ENCODE results near the gene PANK3.
A peak's percentile ranks its signal among the peaks of the same experiment; 100 is the strongest.
"Not testable (repeated sequence)": the region's sequence is repeated elsewhere in the genome, so short reads cannot be mapped to it uniquely, and the experiment has no call there.

PANK3 gene

DNA sequence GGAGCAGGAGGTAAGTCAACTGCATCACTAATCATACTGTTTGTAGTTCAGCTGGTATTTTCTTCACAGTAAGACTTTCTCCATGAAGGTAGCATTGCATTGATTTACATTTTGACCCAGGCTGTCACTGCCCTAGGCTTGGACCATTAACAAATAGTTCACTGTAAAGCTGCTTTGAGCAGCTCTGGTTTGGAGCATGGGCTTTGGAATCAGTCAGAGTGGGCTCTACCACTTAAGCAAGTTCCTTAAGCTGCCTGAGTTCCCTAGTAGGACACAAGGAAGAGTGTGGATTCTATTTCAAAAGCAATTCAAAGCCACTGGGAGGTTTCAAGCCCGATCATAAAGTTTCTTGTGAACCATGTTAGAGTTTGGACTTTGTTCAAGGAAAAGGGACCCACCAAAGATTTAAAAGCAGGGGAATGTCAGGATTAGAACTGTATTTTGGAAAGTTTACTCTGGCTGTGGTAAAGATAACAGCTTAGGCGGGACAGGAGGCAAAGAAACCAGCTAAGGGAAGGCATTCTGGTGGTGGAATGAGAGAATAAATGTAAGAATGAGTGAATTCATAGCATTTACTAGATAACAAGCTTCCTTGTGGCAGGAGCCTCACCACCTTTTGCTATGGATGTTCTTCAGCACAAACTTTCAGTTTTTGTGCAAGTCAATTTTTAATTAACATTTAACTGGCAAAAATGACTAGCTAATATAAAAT lies 12.3 kb upstream of the PANK3 start:
- ATAC-seq: no peak

DNA sequence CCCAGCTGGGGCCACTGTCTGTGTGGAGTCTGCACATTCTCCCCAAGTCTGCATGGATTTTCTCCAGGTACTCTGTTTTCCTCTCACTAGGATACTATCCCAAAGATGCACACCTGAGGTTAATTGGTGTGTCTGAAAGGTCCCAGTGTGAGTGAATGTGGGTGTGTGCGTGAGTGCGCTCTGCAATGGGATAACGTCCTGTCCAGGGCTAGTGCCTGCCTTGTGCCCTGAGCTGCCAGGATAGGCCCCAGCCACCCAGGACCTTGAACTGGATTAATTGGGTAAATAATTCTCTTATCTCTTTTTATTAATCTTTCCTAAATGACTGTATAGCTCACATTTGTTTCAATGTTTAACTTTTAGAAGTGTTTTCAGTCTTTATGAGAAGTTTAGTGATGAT lies 11.5 kb upstream of the PANK3 start:
- ATAC-seq: no peak

GRCh38 chr5:168587987-168588386 lies 8.8 kb upstream of the PANK3 start:
- no peak for ATAC-seq

DNA sequence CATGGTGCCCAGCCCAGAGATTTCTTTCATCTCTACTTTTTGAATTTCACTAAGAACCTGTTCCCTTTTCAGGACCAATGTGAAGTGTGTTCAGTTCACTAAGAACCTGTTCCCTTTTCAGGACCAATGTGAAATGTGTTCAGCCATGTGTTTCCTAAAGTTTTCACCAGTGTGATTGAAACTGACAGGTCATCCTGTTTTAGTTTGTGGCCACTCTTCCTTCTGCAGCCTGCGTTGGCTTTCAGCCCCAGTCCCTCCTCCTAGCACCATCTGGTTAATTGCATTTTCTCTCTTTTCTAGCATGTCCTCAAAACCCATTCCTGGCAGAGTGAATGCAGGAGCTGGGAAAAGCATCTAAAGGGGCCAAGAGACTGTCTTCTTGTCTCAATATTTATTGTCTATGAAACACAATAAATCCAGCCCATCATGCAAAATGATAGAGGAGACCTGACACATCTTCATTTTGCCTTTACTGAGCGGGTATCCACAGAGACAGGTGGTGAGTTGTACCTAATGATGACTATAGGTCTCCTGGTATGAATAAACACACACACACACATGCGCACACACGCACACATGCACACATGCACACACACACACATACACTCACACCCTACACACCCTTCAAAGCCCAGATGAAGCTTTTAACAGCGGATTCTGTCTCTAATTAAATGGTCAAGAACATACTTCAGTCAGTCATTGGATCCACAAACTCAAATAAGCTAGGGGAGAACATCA lies 6.1 kb upstream of the PANK3 start:
- ATAC-seq: no peak

GRCh38 chr5:168583742-168584482 lies 4.7 kb upstream of the PANK3 start:
- no peak for ATAC-seq

GRCh38 chr5:168580814-168581469 lies 1.8 kb upstream of the PANK3 start:
- not testable (repeated sequence) for ATAC-seq

DNA sequence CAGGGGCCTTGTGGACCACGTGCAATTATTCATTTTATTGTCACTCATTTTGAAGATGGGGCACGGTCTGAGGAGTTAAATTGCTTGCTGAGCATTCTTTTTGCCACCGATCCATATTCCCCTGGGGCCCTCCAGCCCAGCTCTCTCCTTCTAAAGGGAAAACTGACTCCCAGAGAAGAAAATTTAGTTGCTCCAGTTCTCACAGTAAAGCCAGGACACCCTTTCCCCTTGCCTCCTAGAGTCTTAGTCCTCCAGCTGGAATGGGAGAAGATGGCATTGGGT lies 1.0 kb upstream of the PANK3 start:
- ATAC-seq: no peak

DNA sequence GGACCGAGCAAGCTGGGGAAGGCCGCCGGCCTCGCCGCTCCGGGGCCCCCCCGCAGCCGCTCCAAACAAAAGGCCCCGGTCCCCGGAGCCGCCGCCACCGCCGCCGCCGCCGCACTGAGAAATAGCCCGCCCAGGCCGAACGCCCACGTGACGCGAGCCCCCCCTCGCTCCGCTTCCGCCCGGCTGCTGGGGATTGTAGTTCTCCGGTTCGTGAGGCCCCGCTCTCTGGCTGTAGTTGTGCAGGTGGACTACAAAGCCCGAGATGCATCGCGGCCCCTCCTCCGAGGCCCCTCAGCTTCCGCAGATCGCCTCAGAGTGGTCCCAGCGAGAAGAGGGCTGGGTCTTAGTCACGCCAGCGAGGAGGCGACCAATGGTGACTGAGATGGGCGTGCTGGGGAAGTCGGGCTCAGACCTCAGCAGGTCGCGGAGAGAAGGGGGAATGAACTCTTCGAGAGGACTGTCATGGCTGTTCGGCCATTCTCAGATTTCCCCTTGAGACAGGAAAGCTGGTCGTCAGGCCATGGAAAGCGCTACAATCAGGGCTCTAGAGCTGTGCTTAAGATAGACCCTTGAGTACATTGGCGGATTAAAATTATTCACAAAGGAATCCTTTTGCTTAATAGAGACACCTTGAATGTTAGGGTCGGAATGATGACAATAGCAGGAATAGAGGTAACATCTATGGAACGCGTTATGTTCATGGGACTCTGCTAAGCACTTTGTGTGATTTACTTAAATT lies 489 bp upstream of the PANK3 start:
- peak; percentile 97 to 99 for ATAC-seq

- ATAC-seq: no peak
Observed at GRCh38 chr5:168578006-168578405, 1.2 kb downstream of the PANK3 start.

GRCh38 chr5:168575391-168576372 lies 3.5 kb downstream of the PANK3 start:
- ATAC-seq: no peak

DNA sequence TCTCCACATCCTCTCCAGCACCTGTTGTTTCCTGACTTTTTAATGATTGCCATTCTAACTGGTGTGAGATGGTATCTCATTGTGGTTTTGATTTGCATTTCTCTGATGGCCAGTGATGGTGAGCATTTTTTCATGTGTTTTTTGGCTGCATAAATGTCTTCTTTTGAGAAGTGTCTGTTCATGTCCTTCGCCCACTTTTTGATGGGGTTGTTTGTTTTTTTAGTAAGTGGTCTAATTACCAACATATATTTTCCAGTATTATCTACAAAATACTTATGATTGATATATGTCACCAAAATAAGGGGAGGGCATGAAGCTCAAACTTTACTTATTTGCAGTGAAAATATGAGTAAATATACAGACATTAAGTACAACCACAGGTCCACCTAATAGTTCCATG lies 5.0 kb downstream of the PANK3 start:
- ATAC-seq: not testable (repeated sequence)

DNA sequence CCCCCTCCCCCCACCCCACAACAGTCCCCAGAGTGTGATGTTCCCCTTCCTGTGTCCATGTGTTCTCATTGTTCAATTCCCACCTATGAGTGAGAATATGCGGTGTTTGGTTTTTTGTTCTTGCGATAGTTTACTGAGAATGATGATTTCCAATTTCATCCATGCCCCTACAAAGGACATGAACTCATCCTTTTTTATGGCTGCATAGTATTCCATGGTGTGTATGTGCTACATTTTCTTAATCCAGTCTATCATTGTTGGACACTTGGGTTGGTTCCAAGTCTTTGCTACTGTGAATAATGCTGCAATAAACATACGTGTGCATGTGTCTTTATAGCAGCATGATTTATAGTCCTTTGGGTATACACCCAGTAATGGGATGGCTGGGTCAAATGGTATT lies 5.5 kb downstream of the PANK3 start:
- ATAC-seq: not testable (repeated sequence)

DNA sequence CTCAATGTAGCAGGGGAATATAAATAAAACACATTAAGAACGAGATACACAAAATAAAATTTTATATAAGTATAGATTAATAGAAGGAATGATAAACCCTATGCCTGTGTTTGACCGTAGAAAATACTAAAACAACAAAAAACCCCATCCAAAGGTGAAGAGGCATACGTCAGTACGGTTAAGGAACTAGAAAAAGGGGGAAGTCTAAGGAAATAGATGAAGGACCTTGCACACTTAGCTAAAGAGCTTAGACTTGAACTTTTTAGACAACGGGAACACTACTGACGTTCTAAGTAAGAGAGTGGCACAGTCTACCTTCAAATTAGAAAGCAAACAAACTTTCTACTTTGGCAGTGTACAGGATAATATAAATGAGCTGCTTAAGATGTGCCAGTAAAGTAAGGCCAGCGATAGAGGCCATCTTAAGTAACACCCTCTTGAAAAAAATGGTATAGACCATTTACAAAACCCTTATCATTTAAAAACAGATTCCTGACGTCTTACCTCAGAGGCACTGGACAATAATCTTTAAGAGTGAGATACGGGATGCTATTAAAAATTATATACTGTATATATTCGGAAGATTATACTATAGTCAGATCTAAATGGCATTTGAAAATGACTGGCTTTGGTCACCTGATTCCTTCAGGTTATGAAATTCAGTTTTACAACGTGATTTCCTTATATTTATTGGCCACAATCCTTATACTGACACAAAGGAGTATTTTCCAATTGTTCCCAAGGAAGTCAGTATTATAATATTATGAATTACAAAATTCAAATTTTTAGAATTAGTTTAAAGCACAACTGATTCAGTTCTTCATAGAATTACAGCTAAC lies 8.5 kb downstream of the PANK3 start:
- no peak for ATAC-seq

DNA sequence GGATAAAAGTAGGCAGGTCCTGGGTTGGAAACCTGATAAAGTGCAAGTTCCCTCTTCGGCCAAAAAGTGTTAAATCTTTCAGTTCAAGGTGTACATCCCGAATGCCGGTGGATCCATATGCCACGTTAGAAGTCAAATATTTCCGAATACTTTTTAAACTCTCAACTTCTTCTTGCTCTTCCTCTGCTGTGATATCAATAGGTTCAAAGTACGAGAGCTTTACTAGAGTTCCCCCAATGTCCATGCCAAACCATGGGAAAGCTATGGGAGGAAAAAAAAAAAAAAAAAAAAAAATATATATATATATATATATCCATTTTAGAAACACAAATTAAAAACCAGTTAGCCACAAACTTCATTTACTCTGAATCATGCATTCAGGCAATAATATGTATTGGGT lies 10.4 kb downstream of the PANK3 start:
- no peak for ATAC-seq

DNA sequence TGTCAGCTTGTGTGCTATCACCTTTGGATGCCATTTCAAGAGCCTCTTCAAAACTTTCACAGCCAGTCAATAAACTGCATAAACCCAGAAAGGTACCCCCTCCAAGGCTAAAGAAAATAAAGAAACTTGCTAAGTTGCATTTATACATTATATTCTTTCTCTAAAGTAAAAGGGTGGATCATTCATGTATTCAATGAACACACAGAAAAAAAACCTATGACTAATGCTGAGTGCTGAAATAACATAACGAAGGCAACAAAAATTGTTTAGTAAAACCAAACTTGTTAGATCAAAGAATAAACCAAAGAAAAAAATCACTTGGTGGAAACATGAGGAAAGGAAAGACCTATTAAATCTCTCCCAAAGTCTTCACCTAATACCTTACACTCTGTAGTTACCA lies 15.2 kb downstream of the PANK3 start:
- no peak for ATAC-seq

DNA sequence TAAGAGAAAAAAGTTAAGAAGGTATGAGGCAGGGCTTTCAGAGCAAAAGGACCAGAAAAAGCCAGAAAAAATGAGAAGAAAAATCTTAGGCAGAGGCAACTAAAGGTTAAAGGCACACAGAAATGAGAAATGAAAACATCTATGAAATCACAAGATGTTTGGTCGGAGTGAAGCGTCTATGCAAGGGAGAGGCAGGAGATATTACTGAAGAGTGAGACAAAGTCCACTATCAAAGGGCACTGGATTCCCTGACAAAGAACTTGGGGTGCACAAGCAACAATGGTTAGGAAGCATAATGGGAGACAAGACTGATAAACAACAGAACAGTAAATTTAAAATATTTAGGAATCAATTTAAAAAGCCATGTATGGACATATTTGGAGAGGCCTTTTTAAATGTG lies 16.9 kb downstream of the PANK3 start:
- ATAC-seq: no peak

DNA sequence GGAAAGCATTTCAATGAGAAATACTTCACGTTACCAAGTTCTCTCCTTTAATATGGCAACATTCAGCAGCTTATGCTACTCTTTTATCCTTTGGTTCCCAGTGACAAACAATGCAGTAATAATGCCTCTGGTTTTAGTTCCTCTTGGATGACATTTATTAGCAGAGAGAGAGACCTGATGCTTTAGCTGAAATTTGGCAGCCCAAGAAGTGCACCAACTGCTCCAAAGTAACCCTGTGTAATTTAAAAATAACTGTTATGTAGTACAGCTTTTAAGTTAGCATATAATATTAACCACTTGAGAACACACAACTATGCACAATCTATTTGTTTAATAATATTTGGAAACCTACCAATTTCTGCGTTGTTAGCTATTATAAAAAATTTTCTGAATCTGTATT lies 21.8 kb downstream of the PANK3 start:
- no peak for ATAC-seq

DNA sequence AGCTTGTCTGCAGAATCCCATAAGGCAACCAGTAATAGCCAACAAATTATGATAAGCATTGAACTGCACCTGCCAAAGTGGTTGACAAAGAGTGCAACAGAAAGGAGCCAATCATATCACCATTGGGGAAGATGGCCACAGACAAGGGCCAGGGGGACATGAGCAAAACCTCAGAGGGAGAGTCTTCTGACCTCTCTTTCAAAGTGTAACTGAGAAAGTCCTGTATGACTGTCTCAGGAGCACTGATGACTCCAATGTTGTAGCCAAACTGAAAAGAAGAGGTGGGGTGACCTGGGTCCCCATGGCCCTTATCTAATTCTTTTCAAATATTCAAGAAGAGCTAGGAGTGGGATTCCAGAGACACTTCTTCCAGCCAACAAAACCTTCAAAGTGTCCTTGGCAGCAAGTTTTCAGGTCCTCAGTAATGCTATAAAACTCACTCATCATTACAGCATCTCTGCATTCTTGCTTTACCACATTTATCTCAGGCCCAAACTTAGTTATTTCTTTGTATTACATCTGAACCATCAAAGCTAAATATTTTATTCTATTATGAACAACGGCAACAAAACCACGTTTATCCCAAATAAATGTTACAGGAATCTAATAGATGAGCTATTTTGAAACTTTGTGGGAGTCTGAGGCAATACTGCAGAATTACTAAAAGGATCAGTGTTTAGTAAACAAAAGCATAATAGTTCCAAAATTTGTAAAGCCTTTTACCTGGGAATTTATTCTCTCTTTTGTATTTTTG lies 25.6 kb downstream of the PANK3 start:
- ATAC-seq: no peak

DNA sequence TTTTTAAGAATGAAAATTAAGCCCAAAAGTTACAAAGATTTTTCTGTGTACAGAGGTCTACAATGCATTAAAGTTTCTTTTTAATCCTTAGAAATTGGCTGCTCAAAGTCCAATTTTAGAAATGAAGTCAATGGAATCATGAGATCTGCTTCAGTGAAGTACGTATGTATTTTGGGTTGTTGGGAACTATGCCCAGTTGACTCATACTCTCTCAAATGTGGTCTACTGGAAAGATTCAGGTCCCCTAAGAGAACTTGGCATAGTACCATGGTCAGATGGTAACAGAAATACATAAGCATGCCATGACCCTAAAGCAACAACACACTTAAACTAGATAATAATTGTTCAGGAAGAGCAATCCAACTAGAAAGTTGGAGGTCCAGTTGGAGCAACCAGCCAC lies 27.0 kb downstream of the PANK3 start:
- ATAC-seq: no peak

DNA sequence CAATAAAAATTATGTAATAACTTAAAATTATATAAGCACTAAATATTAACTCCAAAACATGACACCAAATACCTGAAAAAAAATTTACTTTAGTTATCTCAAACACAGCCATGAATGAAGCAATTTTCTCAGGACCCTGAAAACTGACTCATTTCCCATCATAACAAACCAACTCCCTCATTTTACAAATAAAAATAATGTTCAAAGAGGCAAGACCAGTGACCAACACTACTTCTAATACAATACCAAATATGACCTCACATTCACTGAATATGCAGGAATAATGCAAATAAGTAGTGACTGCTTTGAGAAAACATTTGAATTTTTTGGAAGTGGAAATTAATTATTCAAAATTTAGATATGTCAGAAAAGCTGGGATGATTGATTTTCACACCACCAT lies 28.5 kb downstream of the PANK3 start:
- ATAC-seq: no peak
